Heart right ventricle (tissue), 16 donors: ENCODE results near the gene GRAP2. TPM values are rescaled to one million over a fixed set of nuclear protein-coding genes. Genes with fewer than 3 reads are reported as not detected.
A peak's percentile ranks its signal among the peaks of the same experiment; 100 is the strongest.
"Not testable (repeated sequence)": the region's sequence is repeated elsewhere in the genome, so short reads cannot be mapped to it uniquely, and the experiment has no call there.

ENCODE experiments used
- ATAC-seq, 8 donors: fragments of 200-7000 bp; cut with Tn5 transposase; one replicate each; pipeline ENCODE4 v1.9.1; 2020; ENCODE audit warnings: mild to moderate bottlenecking in 8 of 8, moderate library complexity in 8 of 8, moderate number of reproducible peaks in 1 of 8
- DNase-seq, 2 donors: peaks; one replicate each; pipeline ENCODE4 v3.0.0-alpha.2; 2020
- H3K27ac ChIP-seq, 10 donors: fragments of 200-600 bp; sonication (generic) in 2 of 10; one replicate each; pipeline versions ENCODE4 v1.5.0 to v1.8.0; 2020 to 2022; ENCODE audit warnings: mild to moderate bottlenecking in 3 of 10
- H3K27me3 ChIP-seq, 7 donors: fragments of 200-600 bp; one replicate each; pipeline ENCODE4 v1.8.0; 2021 to 2022; ENCODE audit warnings: mild to moderate bottlenecking in 2 of 7
- H3K36me3 ChIP-seq, 9 donors: fragments of 200-600 bp; sonication (generic) in 1 of 9; one replicate each; pipeline versions ENCODE4 v1.5.0 to v1.8.0; 2020 to 2022; ENCODE audit warnings: mild to moderate bottlenecking in 2 of 9
- H3K4me1 ChIP-seq, 9 donors: fragments of 200-600 bp; sonication (generic) in 1 of 9; one replicate each; pipeline versions ENCODE4 v1.5.0 to v1.8.0; 2020 to 2022; ENCODE audit warnings: mild to moderate bottlenecking in 4 of 9
- H3K4me3 ChIP-seq, 10 donors: fragments of 200-600 bp; sonication (generic) in 2 of 10; one replicate each; pipeline versions ENCODE4 v1.5.0 to v1.8.0; 2020 to 2022; ENCODE audit warnings: mild to moderate bottlenecking in 7 of 10, moderate library complexity in 2 of 10
- H3K9me3 ChIP-seq, 11 donors: fragments of 200-600 bp in 10 of 11; sonication (generic) in 2 of 11; one replicate each; pipeline versions ENCODE4 v1.5.0 to v1.8.0; 2013 to 2022; ENCODE audit warnings: mild to moderate bottlenecking in 2 of 11, control low read depth in 1 of 11, moderate library complexity in 1 of 11
- WGBS, 2 donors: extraction: QIAGEN DNeasy Blood & Tissue Kit; methylation state at CpG; one replicate each; pipeline ENCODE4 v1.1.7; 2013; ENCODE audit warnings: inconsistent platforms in 1 of 2; 5-methylcytosine and 5-hydroxymethylcytosine counted together
- intact Hi-C, 10 donors: fragments of 100-400 bp; cut with DNase I; formaldehyde crosslinking; loops; one replicate each; pipeline versions ENCODE4 v1.11.1 to v1.14.2; 2022
- polyA plus RNA-seq, 2 donors: library from polyadenylated mRNA; stranded (reverse); fragments of 200-250 nt; gene quantifications; one replicate each; pipeline ENCODE4 v1.2.3, GENCODE V29; 2013
- total RNA-seq, 10 donors: library from RNA; stranded (reverse); fragmentation: NEBNext Ultra II Directional in 3 of 10; extraction: Animal tissue kit (Norgen Biotek cat#: 25700) in 3 of 10; gene quantifications; one replicate each; pipeline versions ENCODE4 v1.2.1 to v1.2.4, GENCODE V29; 2021 to 2023
- TF ChIP-seq, protein P1 (sequence below), 9 donors: fragments of 200-600 bp; sonication (generic) in 2 of 9; IDR thresholded peaks; one replicate each; pipeline versions ENCODE4 v1.5.0 to v1.8.0; 2021 to 2022; ENCODE audit warnings: antibody characterized with exemption in 9 of 9, mild to moderate bottlenecking in 5 of 9, moderate library complexity in 1 of 9
- donor health status: Arrhythmogenic right ventricular cardiomyopathy.
- donor health status: ischemic (EF 13 %, LVEDD 7.1; RV severe dilation, severe dysfunction).
- donor health status: healthy with polysubstance abuse.
- donor health status: DM: no; HTN: yes; CAD: no.
- donor health status: DM: no; HTN: no; CAD: no.
- donor health status: ischemic (EF 25% LVEDD 6.9; RV normal size, moderate dysfunction).
- donor health status: ischemic (EF 25% LVEDD 5.7; RV mildly dilated, moderate dysfunction).
- donor health status: healthy.
- donor health status: DM: yes; HTN: yes; CAD: no.
- donor health status: Ischemic cardiomyopathy.
- donor health status: ischemic (EF 35%, LVEDD 5.7; RV mildly dilated, moderate dysfunction).
- donor health status: nonischemic (EF 11% LVEDD 7.7; RV severe dilation, severe dysfunction).
- donor health status: DM: yes; HTN: yes; CAD: no.
- donor health status: PGD.
- donor health status: ischemic (EF 29% LVEDD 5.4; RV normal size, mild dysfunction).
- donor health status: nonischemic (EF 23%, LVEDD 6.1; RV moderate dilation, normal function).

The GRAP2 gene
- total and polyA plus RNA-seq, 12 donors, result 0.19 to 5.6 (median 0.60) TPM

DNA sequence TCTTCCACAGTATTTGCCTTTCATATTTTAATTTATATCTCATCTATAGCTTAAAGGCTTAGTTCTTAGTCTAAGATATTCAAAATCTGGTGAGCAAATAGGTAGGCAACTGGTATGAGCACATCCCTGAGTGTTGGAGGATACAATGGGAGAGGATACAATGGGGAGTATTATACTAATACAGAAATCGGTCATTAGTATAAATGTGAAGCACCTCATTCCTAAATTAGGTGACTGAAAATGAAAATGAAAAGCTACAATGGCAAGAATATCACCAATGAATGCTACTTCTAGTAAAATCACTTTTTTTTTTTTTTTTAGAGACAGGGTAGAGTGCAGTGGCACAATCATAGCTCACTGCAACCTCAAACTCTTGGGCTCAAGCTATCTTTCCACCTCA is 28.3 kb upstream of the GRAP2 start:
- no peaks in the 10 kb centered on the region for H3K36me3 ChIP-seq
- ATAC-seq (no peak), DNase-seq (no peak)
- intact Hi-C loops, result no loop called here
- H3K9me3 ChIP-seq, result peaks cover 0 to 5% (median 0%) of the 10 kb centered on the region in 11 donors
- no peak overlapping the region for H3K27ac ChIP-seq
- TF ChIP-seq, protein P1, sequence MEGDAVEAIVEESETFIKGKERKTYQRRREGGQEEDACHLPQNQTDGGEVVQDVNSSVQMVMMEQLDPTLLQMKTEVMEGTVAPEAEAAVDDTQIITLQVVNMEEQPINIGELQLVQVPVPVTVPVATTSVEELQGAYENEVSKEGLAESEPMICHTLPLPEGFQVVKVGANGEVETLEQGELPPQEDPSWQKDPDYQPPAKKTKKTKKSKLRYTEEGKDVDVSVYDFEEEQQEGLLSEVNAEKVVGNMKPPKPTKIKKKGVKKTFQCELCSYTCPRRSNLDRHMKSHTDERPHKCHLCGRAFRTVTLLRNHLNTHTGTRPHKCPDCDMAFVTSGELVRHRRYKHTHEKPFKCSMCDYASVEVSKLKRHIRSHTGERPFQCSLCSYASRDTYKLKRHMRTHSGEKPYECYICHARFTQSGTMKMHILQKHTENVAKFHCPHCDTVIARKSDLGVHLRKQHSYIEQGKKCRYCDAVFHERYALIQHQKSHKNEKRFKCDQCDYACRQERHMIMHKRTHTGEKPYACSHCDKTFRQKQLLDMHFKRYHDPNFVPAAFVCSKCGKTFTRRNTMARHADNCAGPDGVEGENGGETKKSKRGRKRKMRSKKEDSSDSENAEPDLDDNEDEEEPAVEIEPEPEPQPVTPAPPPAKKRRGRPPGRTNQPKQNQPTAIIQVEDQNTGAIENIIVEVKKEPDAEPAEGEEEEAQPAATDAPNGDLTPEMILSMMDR (IDR thresholded peaks at IDR 0.05), result no peak
- 75 to 84% methylated on average over 1 of the region's 1 CpG for WGBS, 2 donors
- H3K4me3 ChIP-seq, result no peak overlapping the region
- no peaks in the 10 kb centered on the region for H3K4me1 ChIP-seq
- H3K27me3 ChIP-seq, result peaks cover 0 to 36% (median 19%) of the 10 kb centered on the region in 7 donors

- no peak for ATAC-seq
- TF ChIP-seq, protein P1 (IDR thresholded peaks at IDR 0.05), result no peak
- Histone ChIP-seq H3K4me3 (no peak overlapping the region), H3K27ac (no peak overlapping the region), H3K9me3 (peaks cover 0 to 1% (median 0%) of the 10 kb centered on the region in 11 donors), H3K36me3 (no peaks in the 10 kb centered on the region), H3K27me3 (peaks cover 0 to 32% (median 18%) of the 10 kb centered on the region in 7 donors), H3K4me1 (no peaks in the 10 kb centered on the region)
- WGBS, 2 donors, result 32 to 47% methylated on average over 1 of the region's 1 CpG
- intact Hi-C loops, result no loop called here
- DNase-seq, result no peak
Observed at GRCh38 chr22:39873965-39874364, 26.9 kb upstream of the GRAP2 start.

DNA sequence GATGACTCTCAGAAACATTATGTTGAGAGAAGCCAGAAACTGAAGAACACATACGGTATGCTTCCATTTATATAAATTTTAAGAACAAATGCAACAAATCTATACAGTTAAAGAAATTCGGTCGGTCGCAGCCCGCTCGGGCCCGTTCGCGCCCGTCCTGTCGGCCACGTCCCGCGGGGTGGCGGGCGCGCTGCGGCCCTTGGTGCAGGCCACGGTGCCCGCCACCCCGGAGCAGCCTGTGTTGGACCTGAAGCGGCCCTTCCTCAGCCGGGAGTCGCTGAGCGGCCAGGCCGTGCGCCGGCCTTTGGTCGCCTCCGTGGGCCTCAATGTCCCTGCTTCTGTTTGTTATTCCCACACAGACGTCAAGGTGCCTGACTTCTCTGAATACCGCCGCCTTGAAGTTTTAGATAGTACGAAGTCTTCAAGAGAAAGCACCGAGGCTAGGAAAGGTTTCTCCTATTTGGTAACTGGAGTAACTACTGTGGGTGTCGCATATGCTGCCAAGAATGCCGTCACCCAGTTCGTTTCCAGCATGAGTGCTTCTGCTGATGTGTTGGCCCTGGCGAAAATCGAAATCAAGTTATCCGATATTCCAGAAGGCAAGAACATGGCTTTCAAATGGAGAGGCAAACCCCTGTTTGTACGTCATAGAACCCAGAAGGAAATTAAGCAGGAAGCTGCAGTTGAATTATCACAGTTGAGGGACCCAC is 25.6 kb upstream of the GRAP2 start:
- 82 to 87% methylated on average over 33 to 41 of the region's 42 CpGs for WGBS, 2 donors

GRCh38 chr22:39877079-39877845 is 23.6 kb upstream of the GRAP2 start:
- H3K9me3 ChIP-seq, result no peaks in the 10 kb centered on the region
- H3K27me3 ChIP-seq, result peaks cover 0 to 43% (median 17%) of the 10 kb centered on the region in 7 donors
- 52 to 53% methylated on average over 6 of the region's 6 CpGs for WGBS, 2 donors
- no peaks in the 10 kb centered on the region for H3K36me3 ChIP-seq
- no peaks in the 10 kb centered on the region for H3K4me1 ChIP-seq
- TF ChIP-seq, protein P1 (IDR thresholded peaks at IDR 0.05), result no peak
- no peak for DNase-seq
- intact Hi-C loops, result no loop called here
- no peak overlapping the region for H3K27ac ChIP-seq
- no peak overlapping the region for H3K4me3 ChIP-seq
- no peak for ATAC-seq

More for the DNA sequence above, 25.6 kb upstream of the GRAP2 start:
- intact Hi-C loops, H3K27ac ChIP-seq, H3K36me3 ChIP-seq, H3K4me1 ChIP-seq, H3K9me3 ChIP-seq, DNase-seq, H3K4me3 ChIP-seq: not testable (repeated sequence)
- peaks cover 0 to 42% (median 16%) of the 10 kb centered on the region in 7 donors for H3K27me3 ChIP-seq
- peak in 1 of 8 donors; percentile 27 for ATAC-seq
